ENCODE measurements around the gene EPS15. TPM values are rescaled to one million over a fixed set of nuclear protein-coding genes. Genes with fewer than 3 reads are reported as not detected.
"Not testable (repeated sequence)": the region's sequence is repeated elsewhere in the genome, so short reads cannot be mapped to it uniquely, and the experiment has no call there.

Gene EPS15
- total and polyA plus RNA-seq, 4 donors: 79.9 to 179 (median 102) TPM

GRCh38 chr1:51530447-51530846 lies 11.4 kb upstream of the EPS15 start:
- H3K4me3 ChIP-seq (ENCODE audit: low read depth, low read length); DNase-seq (ENCODE audit: low read depth in 4 of 6, low spot score in 6 of 6); H3K36me3 ChIP-seq (ENCODE audit: control insufficient read depth, insufficient read depth, low read length); H3K9me3 ChIP-seq (ENCODE audit: control insufficient read depth, insufficient read depth, low read length); H3K27ac ChIP-seq (ENCODE audit: low read depth, low read length); H3K27me3 ChIP-seq (ENCODE audit: control insufficient read depth, insufficient read depth, low read length); H3K4me1 ChIP-seq (ENCODE audit: control insufficient read depth, insufficient read depth, low read length): not testable (repeated sequence)
- 98% methylated on average over 4 of the region's 4 CpGs for WGBS (ENCODE audit: insufficient coverage)

- Histone ChIP-seq H3K27me3 (ENCODE audit: control insufficient read depth, insufficient read depth, low read length) (no peaks in the 10 kb centered on the region), H3K4me3 (ENCODE audit: low read depth, low read length) (no peak overlapping the region)
- no peak for DNase-seq (ENCODE audit: low read depth in 4 of 6, low spot score in 6 of 6)
Observed at GRCh38 chr1:51527144-51527543, 8.1 kb upstream of the EPS15 start.

GRCh38 chr1:51526248-51526647 lies 7.2 kb upstream of the EPS15 start:
- Histone ChIP-seq H3K9me3 (ENCODE audit: control insufficient read depth, insufficient read depth, low read length) (no peaks in the 10 kb centered on the region), H3K36me3 (ENCODE audit: control insufficient read depth, insufficient read depth, low read length) (no peaks in the 10 kb centered on the region), H3K27ac (ENCODE audit: low read depth, low read length) (no peak overlapping the region), H3K4me3 (ENCODE audit: low read depth, low read length) (no peak overlapping the region), H3K4me1 (ENCODE audit: control insufficient read depth, insufficient read depth, low read length) (no peaks in the 10 kb centered on the region), H3K27me3 (ENCODE audit: control insufficient read depth, insufficient read depth, low read length) (no peaks in the 10 kb centered on the region)
- 84% methylated on average over 3 of the region's 3 CpGs for WGBS (ENCODE audit: insufficient coverage)
- no peak for DNase-seq (ENCODE audit: low read depth in 4 of 6, low spot score in 6 of 6)

More at GRCh38 chr1:51527144-51527543, 8.1 kb upstream of the EPS15 start:
- H3K9me3 ChIP-seq (ENCODE audit: control insufficient read depth, insufficient read depth, low read length): no peaks in the 10 kb centered on the region
- no peaks in the 10 kb centered on the region for H3K4me1 ChIP-seq (ENCODE audit: control insufficient read depth, insufficient read depth, low read length)
- H3K36me3 ChIP-seq (ENCODE audit: control insufficient read depth, insufficient read depth, low read length): no peaks in the 10 kb centered on the region
- no peak overlapping the region for H3K27ac ChIP-seq (ENCODE audit: low read depth, low read length)

GRCh38 chr1:51525295-51525694 lies 6.2 kb upstream of the EPS15 start:
- 89% methylated on average over 2 of the region's 2 CpGs for WGBS (ENCODE audit: insufficient coverage)

GRCh38 chr1:51524817-51525216 lies 5.8 kb upstream of the EPS15 start:
- no peak for DNase-seq (ENCODE audit: low read depth in 4 of 6, low spot score in 6 of 6)
- no peaks in the 10 kb centered on the region for H3K4me1 ChIP-seq (ENCODE audit: control insufficient read depth, insufficient read depth, low read length)
- H3K36me3 ChIP-seq (ENCODE audit: control insufficient read depth, insufficient read depth, low read length): no peaks in the 10 kb centered on the region
- H3K27ac ChIP-seq (ENCODE audit: low read depth, low read length): no peak overlapping the region
- WGBS (ENCODE audit: insufficient coverage): no CpG with 5 or more reads among the region's 1 CpG
- H3K9me3 ChIP-seq (ENCODE audit: control insufficient read depth, insufficient read depth, low read length): no peaks in the 10 kb centered on the region
- no peak overlapping the region for H3K4me3 ChIP-seq (ENCODE audit: low read depth, low read length)
- no peaks in the 10 kb centered on the region for H3K27me3 ChIP-seq (ENCODE audit: control insufficient read depth, insufficient read depth, low read length)

More at GRCh38 chr1:51525295-51525694, 6.2 kb upstream of the EPS15 start:
- no peak overlapping the region for H3K4me3 ChIP-seq (ENCODE audit: low read depth, low read length)
- no peak overlapping the region for H3K27ac ChIP-seq (ENCODE audit: low read depth, low read length)
- no peaks in the 10 kb centered on the region for H3K36me3 ChIP-seq (ENCODE audit: control insufficient read depth, insufficient read depth, low read length)
- H3K27me3 ChIP-seq (ENCODE audit: control insufficient read depth, insufficient read depth, low read length): no peaks in the 10 kb centered on the region
- H3K9me3 ChIP-seq (ENCODE audit: control insufficient read depth, insufficient read depth, low read length): no peaks in the 10 kb centered on the region
- no peak for DNase-seq (ENCODE audit: low read depth in 4 of 6, low spot score in 6 of 6)
- no peaks in the 10 kb centered on the region for H3K4me1 ChIP-seq (ENCODE audit: control insufficient read depth, insufficient read depth, low read length)

- no peaks in the 10 kb centered on the region for H3K36me3 ChIP-seq (ENCODE audit: control insufficient read depth, insufficient read depth, low read length)
- WGBS (ENCODE audit: insufficient coverage): no CpG with 5 or more reads among the region's 4 CpGs
- H3K27ac ChIP-seq (ENCODE audit: low read depth, low read length): peak overlapping the region; percentile 10
Observed at GRCh38 chr1:51523931-51524330, 4.9 kb upstream of the EPS15 start.

GRCh38 chr1:51520700-51521248 lies 1.7 kb upstream of the EPS15 start:
- no CpG with 5 or more reads among the region's 3 CpGs for WGBS (ENCODE audit: insufficient coverage)
- H3K36me3 ChIP-seq (ENCODE audit: control insufficient read depth, insufficient read depth, low read length): no peaks in the 10 kb centered on the region
- no peaks in the 10 kb centered on the region for H3K9me3 ChIP-seq (ENCODE audit: control insufficient read depth, insufficient read depth, low read length)
- H3K4me3 ChIP-seq (ENCODE audit: low read depth, low read length): no peak overlapping the region
- peaks cover 8% of the 10 kb centered on the region for H3K4me1 ChIP-seq (ENCODE audit: control insufficient read depth, insufficient read depth, low read length)
- DNase-seq (ENCODE audit: low read depth in 4 of 6, low spot score in 6 of 6): no peak
- no peaks in the 10 kb centered on the region for H3K27me3 ChIP-seq (ENCODE audit: control insufficient read depth, insufficient read depth, low read length)
- no peak overlapping the region for H3K27ac ChIP-seq (ENCODE audit: low read depth, low read length)

More at GRCh38 chr1:51523931-51524330, 4.9 kb upstream of the EPS15 start:
- no peaks in the 10 kb centered on the region for H3K27me3 ChIP-seq (ENCODE audit: control insufficient read depth, insufficient read depth, low read length)
- DNase-seq (ENCODE audit: low read depth in 4 of 6, low spot score in 6 of 6): peak in 1 of 6 donors; percentile 34
- no peaks in the 10 kb centered on the region for H3K9me3 ChIP-seq (ENCODE audit: control insufficient read depth, insufficient read depth, low read length)
- no peaks in the 10 kb centered on the region for H3K4me1 ChIP-seq (ENCODE audit: control insufficient read depth, insufficient read depth, low read length)
- H3K4me3 ChIP-seq (ENCODE audit: low read depth, low read length): no peak overlapping the region

- no peak for DNase-seq (ENCODE audit: low read depth in 4 of 6, low spot score in 6 of 6)
- no peaks in the 10 kb centered on the region for H3K27me3 ChIP-seq (ENCODE audit: control insufficient read depth, insufficient read depth, low read length)
- H3K9me3 ChIP-seq (ENCODE audit: control insufficient read depth, insufficient read depth, low read length): no peaks in the 10 kb centered on the region
- H3K36me3 ChIP-seq (ENCODE audit: control insufficient read depth, insufficient read depth, low read length): no peaks in the 10 kb centered on the region
- peaks cover 8% of the 10 kb centered on the region for H3K4me1 ChIP-seq (ENCODE audit: control insufficient read depth, insufficient read depth, low read length)
- 97% methylated on average over 7 of the region's 8 CpGs for WGBS (ENCODE audit: insufficient coverage)
- no peak overlapping the region for H3K4me3 ChIP-seq (ENCODE audit: low read depth, low read length)
- no peak overlapping the region for H3K27ac ChIP-seq (ENCODE audit: low read depth, low read length)
Observed at GRCh38 chr1:51519865-51520699, 1.0 kb upstream of the EPS15 start.

- no peaks in the 10 kb centered on the region for H3K9me3 ChIP-seq (ENCODE audit: control insufficient read depth, insufficient read depth, low read length)
- under 1% methylated on average over 52 of the region's 52 CpGs for WGBS (ENCODE audit: insufficient coverage)
- H3K36me3 ChIP-seq (ENCODE audit: control insufficient read depth, insufficient read depth, low read length): no peaks in the 10 kb centered on the region
- H3K27me3 ChIP-seq (ENCODE audit: control insufficient read depth, insufficient read depth, low read length): no peaks in the 10 kb centered on the region
- H3K27ac ChIP-seq (ENCODE audit: low read depth, low read length): peak overlapping the region; percentile 79
- peaks cover 8% of the 10 kb centered on the region for H3K4me1 ChIP-seq (ENCODE audit: control insufficient read depth, insufficient read depth, low read length)
- DNase-seq (ENCODE audit: low read depth in 4 of 6, low spot score in 6 of 6): peak in 2 of 6 donors; percentile 15 to 42
- peak overlapping the region; percentile 60 for H3K4me3 ChIP-seq (ENCODE audit: low read depth, low read length)
Observed at GRCh38 chr1:51518586-51519047, 449 bp downstream of the EPS15 start.
